GM12864 (cell line): ENCODE measurements around the gene DNER.

Experiments used
- DNase-seq: peaks from one replicate; pipeline ENCODE4 v3.0.0-alpha.2; 2011; ENCODE audit warnings: low read depth
- H3K4me3 ChIP-seq: 2 replicates; pipeline ENCODE4 v1.5.1; 2011; ENCODE audit warnings: mild to moderate bottlenecking, low read depth, low read length, control low read depth
- TF ChIP-seq, protein P1 (sequence below): IDR thresholded peaks from 2 replicates; pipeline ENCODE4 v1.5.1; 2011; ENCODE audit warnings: low read depth, mild to moderate bottlenecking, moderate library complexity, low read length, control low read depth, inconsistent platforms; ENCODE audit errors: missing control alignments

DNER gene

GRCh38 chr2:229370509-229370908, 343.8 kb downstream of the DNER start:
- TF ChIP-seq, protein P1, sequence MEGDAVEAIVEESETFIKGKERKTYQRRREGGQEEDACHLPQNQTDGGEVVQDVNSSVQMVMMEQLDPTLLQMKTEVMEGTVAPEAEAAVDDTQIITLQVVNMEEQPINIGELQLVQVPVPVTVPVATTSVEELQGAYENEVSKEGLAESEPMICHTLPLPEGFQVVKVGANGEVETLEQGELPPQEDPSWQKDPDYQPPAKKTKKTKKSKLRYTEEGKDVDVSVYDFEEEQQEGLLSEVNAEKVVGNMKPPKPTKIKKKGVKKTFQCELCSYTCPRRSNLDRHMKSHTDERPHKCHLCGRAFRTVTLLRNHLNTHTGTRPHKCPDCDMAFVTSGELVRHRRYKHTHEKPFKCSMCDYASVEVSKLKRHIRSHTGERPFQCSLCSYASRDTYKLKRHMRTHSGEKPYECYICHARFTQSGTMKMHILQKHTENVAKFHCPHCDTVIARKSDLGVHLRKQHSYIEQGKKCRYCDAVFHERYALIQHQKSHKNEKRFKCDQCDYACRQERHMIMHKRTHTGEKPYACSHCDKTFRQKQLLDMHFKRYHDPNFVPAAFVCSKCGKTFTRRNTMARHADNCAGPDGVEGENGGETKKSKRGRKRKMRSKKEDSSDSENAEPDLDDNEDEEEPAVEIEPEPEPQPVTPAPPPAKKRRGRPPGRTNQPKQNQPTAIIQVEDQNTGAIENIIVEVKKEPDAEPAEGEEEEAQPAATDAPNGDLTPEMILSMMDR, result no peak
- H3K4me3 ChIP-seq, result no peak overlapping the region

GRCh38 chr2:229363185-229363814, 351.1 kb downstream of the DNER start:
- H3K4me3 ChIP-seq, result no peak overlapping the region
- TF ChIP-seq, protein P1, result no peak
- DNase-seq, result no peak

More at GRCh38 chr2:229370509-229370908, 343.8 kb downstream of the DNER start:
- no peak for DNase-seq

GRCh38 chr2:229350883-229351282, 363.5 kb downstream of the DNER start:
- TF ChIP-seq, protein P1, result no peak
- H3K4me3 ChIP-seq, result no peak overlapping the region
- DNase-seq, result no peak

- no peak overlapping the region for H3K4me3 ChIP-seq
- no peak for DNase-seq
- TF ChIP-seq, protein P1, result no peak
Measured at GRCh38 chr2:229350117-229350805, 364.1 kb downstream of the DNER start.

DNA sequence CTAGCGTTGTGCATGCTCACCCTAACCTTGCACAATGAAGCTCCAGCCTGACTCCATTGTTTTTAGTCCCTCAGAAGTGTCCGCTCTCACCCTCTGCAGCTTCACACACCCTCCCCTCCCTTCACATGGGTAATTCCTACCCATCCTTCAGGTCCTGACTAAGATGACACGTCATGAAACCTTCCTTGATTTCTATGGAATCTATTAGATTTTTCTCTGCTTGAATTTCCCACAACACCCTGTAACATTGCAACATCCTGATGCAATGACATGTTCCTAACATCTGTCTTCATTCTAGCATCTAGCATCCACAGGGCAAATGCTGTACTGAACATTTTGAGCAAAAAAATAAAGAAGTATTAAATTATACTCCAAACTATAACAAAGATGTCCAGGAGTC, 366.2 kb downstream of the DNER start:
- DNase-seq, result no peak
- H3K4me3 ChIP-seq, result no peak overlapping the region
- TF ChIP-seq, protein P1, result no peak

DNA sequence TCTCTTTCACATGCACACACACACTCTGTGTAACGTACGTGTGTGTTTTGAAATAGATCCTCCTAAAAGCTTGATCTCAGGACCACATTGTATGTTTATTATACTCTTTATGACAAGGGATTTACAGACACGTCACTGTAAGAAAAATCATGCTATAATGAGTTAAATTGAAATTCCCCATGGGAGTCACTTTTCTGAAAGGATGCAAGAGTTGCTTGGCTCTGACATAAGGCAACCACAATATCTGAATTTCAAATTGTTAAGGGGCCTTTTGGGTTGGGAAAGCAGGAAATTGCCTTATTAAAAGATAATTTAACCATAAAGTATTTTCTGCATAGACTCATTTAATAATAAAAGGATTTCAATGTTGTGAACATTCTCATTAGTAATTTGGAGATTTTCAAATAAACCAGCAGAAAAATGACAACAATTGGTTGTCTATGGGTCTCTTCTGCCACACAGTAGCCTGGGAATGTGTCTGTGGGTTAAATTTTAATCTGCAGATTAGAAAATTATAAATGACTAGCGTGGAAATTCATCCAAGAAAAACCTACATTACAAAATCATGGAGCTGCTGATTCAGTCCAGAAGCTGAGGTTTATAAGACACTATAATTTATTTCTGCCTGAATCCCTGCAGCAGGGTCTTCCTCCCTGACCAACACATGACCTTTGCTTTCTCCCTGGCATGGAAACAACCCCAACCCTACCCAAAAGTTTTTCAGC, 367.4 kb downstream of the DNER start:
- H3K4me3 ChIP-seq, result no peak overlapping the region
- TF ChIP-seq, protein P1, result no peak
- DNase-seq, result no peak
